ENCODE data around the gene PMEPA1.

Gene PMEPA1

GRCh38 chr20:57746832-57747404 lies 37.1 kb upstream of the PMEPA1 start:
- no peak for DNase-seq (ENCODE audit: low spot score)
- Histone ChIP-seq H3K27ac (peak overlapping the region; percentile 39 to 88), H3K4me3 (no peak overlapping the region)
- TF ChIP-seq, protein P1, sequence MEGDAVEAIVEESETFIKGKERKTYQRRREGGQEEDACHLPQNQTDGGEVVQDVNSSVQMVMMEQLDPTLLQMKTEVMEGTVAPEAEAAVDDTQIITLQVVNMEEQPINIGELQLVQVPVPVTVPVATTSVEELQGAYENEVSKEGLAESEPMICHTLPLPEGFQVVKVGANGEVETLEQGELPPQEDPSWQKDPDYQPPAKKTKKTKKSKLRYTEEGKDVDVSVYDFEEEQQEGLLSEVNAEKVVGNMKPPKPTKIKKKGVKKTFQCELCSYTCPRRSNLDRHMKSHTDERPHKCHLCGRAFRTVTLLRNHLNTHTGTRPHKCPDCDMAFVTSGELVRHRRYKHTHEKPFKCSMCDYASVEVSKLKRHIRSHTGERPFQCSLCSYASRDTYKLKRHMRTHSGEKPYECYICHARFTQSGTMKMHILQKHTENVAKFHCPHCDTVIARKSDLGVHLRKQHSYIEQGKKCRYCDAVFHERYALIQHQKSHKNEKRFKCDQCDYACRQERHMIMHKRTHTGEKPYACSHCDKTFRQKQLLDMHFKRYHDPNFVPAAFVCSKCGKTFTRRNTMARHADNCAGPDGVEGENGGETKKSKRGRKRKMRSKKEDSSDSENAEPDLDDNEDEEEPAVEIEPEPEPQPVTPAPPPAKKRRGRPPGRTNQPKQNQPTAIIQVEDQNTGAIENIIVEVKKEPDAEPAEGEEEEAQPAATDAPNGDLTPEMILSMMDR (IDR thresholded peaks at IDR 0.05), result no peak

DNA sequence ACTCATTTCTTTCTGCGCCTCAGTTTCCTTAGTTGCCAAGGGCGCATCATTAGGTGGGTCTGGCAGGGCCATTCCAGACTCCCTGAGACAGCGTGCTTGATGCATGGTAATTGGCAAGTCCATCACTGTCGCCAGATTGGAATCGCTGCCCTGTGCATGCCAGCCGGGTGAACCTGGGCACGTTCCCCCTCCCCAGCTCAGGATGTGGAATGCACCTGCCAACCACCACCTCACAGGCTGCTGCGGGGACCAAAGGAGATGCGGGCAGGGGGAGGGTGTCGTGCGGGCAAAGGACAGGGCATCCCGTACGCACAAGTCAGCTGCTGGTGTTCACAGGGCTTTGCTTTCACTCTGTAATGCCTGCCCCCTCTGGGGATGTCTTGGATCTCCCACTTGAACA lies 36.4 kb upstream of the PMEPA1 start:
- TF ChIP-seq, protein P1 (IDR thresholded peaks at IDR 0.05), result no peak
- no peak for DNase-seq (ENCODE audit: low spot score)
- H3K27ac ChIP-seq, result peak overlapping the region in 1 of 2 donors; percentile 88

GRCh38 chr20:57744206-57744605 lies 34.4 kb upstream of the PMEPA1 start:
- Histone ChIP-seq H3K4me3 (no peak overlapping the region), H3K27ac (no peak overlapping the region)
- no peak for DNase-seq (ENCODE audit: low spot score)
- TF ChIP-seq, protein P1 (IDR thresholded peaks at IDR 0.05), result no peak

More for the DNA sequence above, 36.4 kb upstream of the PMEPA1 start:
- H3K4me3 ChIP-seq, result no peak overlapping the region

DNA sequence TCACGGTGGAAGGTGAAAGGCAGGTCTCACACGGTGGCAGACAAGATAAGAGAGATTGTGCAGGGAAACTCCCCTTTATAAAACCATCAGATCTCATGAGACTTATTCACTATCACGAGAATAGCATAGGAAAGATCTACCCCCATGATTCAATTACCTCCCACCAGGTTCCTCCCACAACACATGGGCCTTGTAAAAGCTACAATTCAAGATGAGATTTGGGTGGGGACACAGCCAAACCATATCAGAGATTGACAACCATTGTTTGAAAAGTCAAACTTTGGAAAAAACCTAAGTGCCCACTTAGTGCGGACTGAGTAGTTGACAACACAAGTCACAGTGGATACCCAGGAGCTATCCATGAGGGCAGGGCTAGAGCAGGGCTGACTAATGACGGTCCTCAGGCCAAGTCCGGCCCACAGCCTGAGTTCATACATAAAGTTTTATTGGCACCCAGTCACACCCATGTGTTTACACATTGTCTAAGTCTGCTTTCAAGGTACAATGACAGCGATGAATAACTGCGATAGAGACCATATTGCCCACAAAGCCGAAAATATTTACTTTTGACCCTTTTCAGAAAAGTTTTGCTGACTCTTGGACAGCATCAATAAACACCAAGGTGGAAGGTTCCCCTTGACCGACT lies 33.8 kb upstream of the PMEPA1 start:
- no peak overlapping the region for H3K4me3 ChIP-seq
- DNase-seq (ENCODE audit: low spot score), result no peak
- TF ChIP-seq, protein P1 (IDR thresholded peaks at IDR 0.05), result no peak
- H3K27ac ChIP-seq, result no peak overlapping the region

- TF ChIP-seq, protein P1 (IDR thresholded peaks at IDR 0.05), result no peak
- DNase-seq (ENCODE audit: low spot score), result no peak
- H3K4me3 ChIP-seq, result no peak overlapping the region
- no peak overlapping the region for H3K27ac ChIP-seq
Observed at GRCh38 chr20:57742507-57743181, 32.8 kb upstream of the PMEPA1 start.

GRCh38 chr20:57738484-57738883 lies 28.7 kb upstream of the PMEPA1 start:
- DNase-seq (ENCODE audit: low spot score), result no peak
- no peak overlapping the region for H3K27ac ChIP-seq

More at GRCh38 chr20:57738484-57738883, 28.7 kb upstream of the PMEPA1 start:
- TF ChIP-seq, protein P1 (IDR thresholded peaks at IDR 0.05), result no peak
- no peak overlapping the region for H3K4me3 ChIP-seq

Measured in coronary artery (tissue), 2 donors.